Ascending aorta (tissue), 2 donors: Measurements from ENCODE around the gene BEX4. TPM values are rescaled to one million over a fixed set of nuclear protein-coding genes. Genes with fewer than 3 reads are reported as not detected.

Experiments
- DNase-seq, 2 donors: peaks; one replicate each; pipeline ENCODE4 v3.0.0-alpha.2; 2019; ENCODE audit warnings: low spot score in 2 of 2
- H3K27ac ChIP-seq, 2 donors: fragments of 200-600 bp; sonication (generic); one replicate each; pipeline ENCODE4 v1.5.1; 2016 to 2017; ENCODE audit warnings: mild to moderate bottlenecking in 1 of 2
- H3K27me3 ChIP-seq: fragments of 200-600 bp; sonication (generic); one replicate; pipeline ENCODE4 v1.5.1; 2017
- H3K36me3 ChIP-seq, 2 donors: fragments of 200-600 bp; sonication (generic); one replicate each; pipeline ENCODE4 v1.5.1; 2016
- H3K4me1 ChIP-seq, 2 donors: fragments of 200-600 bp; sonication (generic); one replicate each; pipeline ENCODE4 v1.5.1; 2016 to 2017; ENCODE audit warnings: mild to moderate bottlenecking in 1 of 2
- H3K4me3 ChIP-seq, 2 donors: fragments of 200-600 bp; sonication (generic); one replicate each; pipeline ENCODE4 v1.5.1; 2016 to 2017; ENCODE audit warnings: mild to moderate bottlenecking in 1 of 2
- H3K9me3 ChIP-seq, 2 donors: fragments of 200-600 bp; sonication (generic); one replicate each; pipeline ENCODE4 v1.5.1; 2016
- intact Hi-C: fragments of 100-400 bp; cut with DNase I; formaldehyde crosslinking; loops from one replicate; pipeline ENCODE4 v1.15.1; 2023
- total RNA-seq: library from RNA; depleted of rRNA; stranded (reverse); fragments of >200 nt; gene quantifications from one replicate; pipeline ENCODE4 v1.1.0, GENCODE V29; 2016
- TF ChIP-seq, protein P1 (sequence below), 3 experiments: fragments of 200-600 bp in 2 of 3; fragments of 450-650 bp in 1 of 3; sonication (generic) in 2 of 3; IDR thresholded peaks; one replicate each; pipeline ENCODE4 v1.5.1; 2016 to 2019; ENCODE audit warnings: antibody characterized with exemption in 3 of 3, mild to moderate bottlenecking in 1 of 3, moderate library complexity in 1 of 3

The BEX4 gene
- total RNA-seq, 1 donor from 2014 or later, result 11.0 TPM

GRCh38 chrX:103256651-103257050, 41.7 kb downstream of the BEX4 start:
- no peak overlapping the region for H3K4me3 ChIP-seq
- no peak for DNase-seq
- no peak overlapping the region for H3K27ac ChIP-seq
- intact Hi-C loops, result no loop called here
- no peaks in the 10 kb centered on the region for H3K36me3 ChIP-seq
- TF ChIP-seq, protein P1, sequence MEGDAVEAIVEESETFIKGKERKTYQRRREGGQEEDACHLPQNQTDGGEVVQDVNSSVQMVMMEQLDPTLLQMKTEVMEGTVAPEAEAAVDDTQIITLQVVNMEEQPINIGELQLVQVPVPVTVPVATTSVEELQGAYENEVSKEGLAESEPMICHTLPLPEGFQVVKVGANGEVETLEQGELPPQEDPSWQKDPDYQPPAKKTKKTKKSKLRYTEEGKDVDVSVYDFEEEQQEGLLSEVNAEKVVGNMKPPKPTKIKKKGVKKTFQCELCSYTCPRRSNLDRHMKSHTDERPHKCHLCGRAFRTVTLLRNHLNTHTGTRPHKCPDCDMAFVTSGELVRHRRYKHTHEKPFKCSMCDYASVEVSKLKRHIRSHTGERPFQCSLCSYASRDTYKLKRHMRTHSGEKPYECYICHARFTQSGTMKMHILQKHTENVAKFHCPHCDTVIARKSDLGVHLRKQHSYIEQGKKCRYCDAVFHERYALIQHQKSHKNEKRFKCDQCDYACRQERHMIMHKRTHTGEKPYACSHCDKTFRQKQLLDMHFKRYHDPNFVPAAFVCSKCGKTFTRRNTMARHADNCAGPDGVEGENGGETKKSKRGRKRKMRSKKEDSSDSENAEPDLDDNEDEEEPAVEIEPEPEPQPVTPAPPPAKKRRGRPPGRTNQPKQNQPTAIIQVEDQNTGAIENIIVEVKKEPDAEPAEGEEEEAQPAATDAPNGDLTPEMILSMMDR (IDR thresholded peaks at IDR 0.05), result no peak
- H3K9me3 ChIP-seq, result no peaks in the 10 kb centered on the region
- no peaks in the 10 kb centered on the region for H3K27me3 ChIP-seq
- H3K4me1 ChIP-seq, result peaks cover 0 to 4% of the 10 kb centered on the region in 2 donors

DNA sequence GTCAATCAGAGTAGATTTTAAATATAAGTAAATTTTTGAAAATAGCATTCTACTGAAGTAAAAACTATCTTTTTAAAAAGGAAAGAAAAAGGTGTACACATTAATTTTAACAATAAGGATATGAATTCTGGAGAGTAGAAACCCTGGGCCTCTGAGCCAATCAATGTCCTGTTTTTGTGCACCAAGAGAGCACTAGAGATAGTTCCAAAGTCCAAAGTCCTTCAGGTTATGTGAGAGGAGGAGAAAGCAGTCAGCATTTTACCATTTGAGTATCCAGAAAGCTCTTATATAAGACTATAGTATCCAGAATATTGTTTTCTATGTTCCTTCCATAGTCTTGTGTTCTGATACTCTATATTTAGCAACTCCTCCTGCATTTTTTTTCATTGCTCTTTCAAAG, 43.4 kb downstream of the BEX4 start:
- H3K4me1 ChIP-seq, result peaks cover 0 to 3% of the 10 kb centered on the region in 2 donors
- intact Hi-C loops, result no loop called here

More for the DNA sequence above, 43.4 kb downstream of the BEX4 start:
- no peak for DNase-seq
- Histone ChIP-seq H3K9me3 (no peaks in the 10 kb centered on the region), H3K27me3 (no peaks in the 10 kb centered on the region), H3K27ac (no peak overlapping the region), H3K4me3 (no peak overlapping the region), H3K36me3 (no peaks in the 10 kb centered on the region)
- TF ChIP-seq, protein P1 (IDR thresholded peaks at IDR 0.05), result no peak

Other genes with a start within 250 kb of the BEX4 start
- not detected for gene BEX1, start 150.9 kb upstream of the BEX4 start, total RNA-seq
- gene NXF3, start 122.0 kb upstream of the BEX4 start, total RNA-seq, result not detected
- gene TCEAL8, start 40.0 kb downstream of the BEX4 start, total RNA-seq, result 39.1 TPM
- not detected for gene TCEAL5, start 61.6 kb downstream of the BEX4 start, total RNA-seq
- 2.0 TPM for gene BEX2, start 95.9 kb downstream of the BEX4 start, total RNA-seq
- gene TCEAL7, start 115.1 kb downstream of the BEX4 start, total RNA-seq, result not detected
- 20.9 TPM for gene TCEAL9, start 141.4 kb downstream of the BEX4 start, total RNA-seq
- gene BEX3, start 161.4 kb downstream of the BEX4 start, total RNA-seq, result 32.1 TPM